ENCODE results near the gene ABCC5.
"Not testable (repeated sequence)": the region's sequence is repeated elsewhere in the genome, so short reads cannot be mapped to it uniquely, and the experiment has no call there.

Gene ABCC5

GRCh38 chr3:183884097-183884426, 133.6 kb downstream of the ABCC5 start:
- no peak for DNase-seq

GRCh38 chr3:183883291-183884096, 134.2 kb downstream of the ABCC5 start:
- DNase-seq, result no peak

- DNase-seq, result no peak
These were observed 137.6 kb downstream of the ABCC5 start for GRCh38 chr3:183880121-183880520.

GRCh38 chr3:183879243-183879642, 138.4 kb downstream of the ABCC5 start:
- no peak for DNase-seq

- no peak for DNase-seq
These were observed 139.6 kb downstream of the ABCC5 start for GRCh38 chr3:183878071-183878470.

GRCh38 chr3:183877227-183877626, 140.5 kb downstream of the ABCC5 start:
- DNase-seq, result not testable (repeated sequence)

GRCh38 chr3:183875411-183875810, 142.3 kb downstream of the ABCC5 start:
- no peak for DNase-seq

- DNase-seq, result no peak
These were observed 143.8 kb downstream of the ABCC5 start for GRCh38 chr3:183873914-183874313.

- DNase-seq, result no peak
These were observed 146.1 kb downstream of the ABCC5 start for GRCh38 chr3:183871541-183871940.

GRCh38 chr3:183870563-183870962, 147.1 kb downstream of the ABCC5 start:
- no peak for DNase-seq

Data from fibroblast of upper back skin (primary cell).